ENCODE measurements around the gene NUDT4B. TPM values are rescaled to one million over a fixed set of nuclear protein-coding genes. Genes with fewer than 3 reads are reported as not detected.
"Not testable (repeated sequence)": the region's sequence is repeated elsewhere in the genome, so short reads cannot be mapped to it uniquely, and the experiment has no call there.

The NUDT4B gene
- total and polyA plus RNA-seq, 5 experiments from 2014 or later: 5.3 to 8.2 (median 7.5) TPM; not detected in 2

DNA sequence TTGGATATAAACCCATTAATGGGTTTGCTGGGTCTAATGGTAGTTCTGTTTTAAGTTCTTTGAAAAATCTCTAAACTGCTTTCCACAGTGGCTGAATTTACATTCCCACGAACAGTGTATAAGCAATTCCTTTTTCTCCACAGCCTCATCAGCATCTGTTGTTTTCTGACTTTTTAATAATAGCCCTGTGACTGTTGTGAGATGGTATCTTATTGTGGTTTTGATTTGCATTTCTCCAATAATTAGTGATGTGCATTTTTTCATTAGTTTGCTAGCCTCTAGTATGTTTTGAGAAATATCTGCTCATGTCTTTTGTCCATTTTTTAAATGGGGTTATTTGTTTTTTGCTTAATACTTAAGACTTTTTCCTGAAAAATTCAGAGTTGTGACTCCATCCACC, 31.8 kb downstream of the NUDT4B start:
- H3K27ac Mint-ChIP-seq, H3K9me3 Mint-ChIP-seq, H3K4me3 Mint-ChIP-seq, DNase-seq, H3K27me3 Mint-ChIP-seq, H3K4me1 Mint-ChIP-seq, H3K36me3 Mint-ChIP-seq, POLR2A ChIA-PET, ATAC-seq: not testable (repeated sequence)

GRCh38 chr1:148791543-148792099, 43.0 kb downstream of the NUDT4B start:
- H3K27me3 Mint-ChIP-seq, H3K36me3 Mint-ChIP-seq, H3K9me3 Mint-ChIP-seq, DNase-seq, H3K4me3 Mint-ChIP-seq, H3K4me1 Mint-ChIP-seq, POLR2A ChIA-PET, H3K27ac Mint-ChIP-seq: not testable (repeated sequence)
- ATAC-seq: peak in 1 of 2 donors; percentile 50

GRCh38 chr1:148793762-148794332, 45.3 kb downstream of the NUDT4B start:
- H3K27ac Mint-ChIP-seq, H3K4me1 Mint-ChIP-seq, POLR2A ChIA-PET, H3K36me3 Mint-ChIP-seq, ATAC-seq, H3K4me3 Mint-ChIP-seq, H3K27me3 Mint-ChIP-seq, DNase-seq, H3K9me3 Mint-ChIP-seq: not testable (repeated sequence)

Other genes starting within 250 kb of the NUDT4B start
- 10 to 100 TPM; 19.3 to 22.0 TPM for gene NBPF14, start 152.8 kb upstream of the NUDT4B start, total RNA-seq
- 1 to 10 TPM; 4.3 to 8.9 (median 7.4) TPM for gene NBPF14, start 152.8 kb upstream of the NUDT4B start, polyA plus RNA-seq
- 10 to 100 TPM; 52.2 to 54.9 TPM for gene PDE4DIP, start 95.7 kb downstream of the NUDT4B start, total RNA-seq
- 10 to 100 TPM in 2 of 3 donors, 1 to 10 TPM in 1; 5.9 to 14.1 (median 12.0) TPM for gene PDE4DIP, start 95.7 kb downstream of the NUDT4B start, polyA plus RNA-seq